RWPE2 (cell line): ENCODE results near the gene DIAPH2.
A peak's percentile ranks its signal among the peaks of the same experiment; 100 is the strongest.

Source experiments
- ATAC-seq: fragments of 200-7000 bp; cut with Tn5 transposase; 3 replicates; pipeline ENCODE4 v1.9.1; 2021; ENCODE audit warnings: low read depth
- DNase-seq: peaks from one replicate; pipeline ENCODE4 v3.0.0-alpha.2; 2020; ENCODE audit warnings: low spot score
- H3K27ac ChIP-seq: fragments of 450-650 bp; 2 replicates; pipeline ENCODE4 v1.5.1; 2017; ENCODE audit warnings: mild to moderate bottlenecking; ENCODE audit not compliant: poor library complexity, severe bottlenecking
- H3K27me3 ChIP-seq: fragments of 250-450 bp; sonication (Bioruptor Pico); 2 replicates; pipeline ENCODE4 v1.5.1; 2021; ENCODE audit warnings: mild to moderate bottlenecking, moderate library complexity; ENCODE audit not compliant: insufficient read depth, poor library complexity, severe bottlenecking
- H3K36me3 ChIP-seq: fragments of 250-450 bp; sonication (Bioruptor Pico); 2 replicates; pipeline ENCODE4 v1.5.1; 2020; ENCODE audit warnings: low read depth, mild to moderate bottlenecking, moderate library complexity
- H3K4me1 ChIP-seq: fragments of 250-450 bp; sonication (Bioruptor Pico); 2 replicates; pipeline ENCODE4 v1.5.1; 2021; ENCODE audit warnings: mild to moderate bottlenecking, moderate library complexity; ENCODE audit not compliant: insufficient read depth, poor library complexity, severe bottlenecking
- H3K4me3 ChIP-seq: fragments of 250-450 bp; sonication (Bioruptor Pico); 2 replicates; pipeline ENCODE4 v1.5.1; 2021; ENCODE audit warnings: mild to moderate bottlenecking, moderate library complexity; ENCODE audit not compliant: severe bottlenecking
- H3K9me3 ChIP-seq: fragments of 250-450 bp; sonication (Bioruptor Pico); 2 replicates; pipeline ENCODE4 v1.5.1; 2021; ENCODE audit warnings: mild to moderate bottlenecking, moderate library complexity; ENCODE audit not compliant: severe bottlenecking
- CTCF ChIP-seq: fragments of 450-650 bp; IDR thresholded peaks from one replicate; pipeline ENCODE4 v1.5.1; 2017; ENCODE audit warnings: mild to moderate bottlenecking, moderate library complexity; ENCODE audit not compliant: poor library complexity, severe bottlenecking

Gene DIAPH2

GRCh38 chrX:97609357-97609756 lies 924.7 kb downstream of the DIAPH2 start:
- Histone ChIP-seq H3K36me3 (no peaks in the 10 kb centered on the region), H3K4me3 (no peak overlapping the region), H3K9me3 (no peaks in the 10 kb centered on the region), H3K4me1 (no peaks in the 10 kb centered on the region), H3K27ac (no peak overlapping the region), H3K27me3 (no peaks in the 10 kb centered on the region)
- no peak for DNase-seq
- ATAC-seq = no peak
- no peak for TF ChIP-seq CTCF

GRCh38 chrX:97609938-97610337 lies 925.3 kb downstream of the DIAPH2 start:
- DNase-seq (no peak), ATAC-seq (no peak)
- H3K36me3 ChIP-seq = no peaks in the 10 kb centered on the region
- no peaks in the 10 kb centered on the region for H3K4me1 ChIP-seq
- H3K27ac ChIP-seq = no peak overlapping the region
- no peaks in the 10 kb centered on the region for H3K9me3 ChIP-seq
- no peak overlapping the region for H3K4me3 ChIP-seq
- no peaks in the 10 kb centered on the region for H3K27me3 ChIP-seq
- no peak for TF ChIP-seq CTCF

- Histone ChIP-seq H3K4me3 (no peak overlapping the region), H3K9me3 (no peaks in the 10 kb centered on the region), H3K36me3 (no peaks in the 10 kb centered on the region), H3K27ac (peak overlapping the region; percentile 47), H3K27me3 (no peaks in the 10 kb centered on the region), H3K4me1 (peaks cover 8% of the 10 kb centered on the region)
- peak; percentile 56 for DNase-seq
- no peak for TF ChIP-seq CTCF
- ATAC-seq = peak; percentile 99
These were observed 932.4 kb downstream of the DIAPH2 start for GRCh38 chrX:97616883-97617530.

GRCh38 chrX:97619499-97619898 lies 934.9 kb downstream of the DIAPH2 start:
- Histone ChIP-seq H3K9me3 (no peaks in the 10 kb centered on the region), H3K4me3 (no peak overlapping the region), H3K36me3 (no peaks in the 10 kb centered on the region), H3K27ac (no peak overlapping the region), H3K27me3 (no peaks in the 10 kb centered on the region), H3K4me1 (peaks cover 8% of the 10 kb centered on the region)
- ATAC-seq (no peak), DNase-seq (no peak)
- no peak for TF ChIP-seq CTCF

GRCh38 chrX:97622111-97622510 lies 937.5 kb downstream of the DIAPH2 start:
- no peak overlapping the region for H3K27ac ChIP-seq
- TF ChIP-seq CTCF = no peak
- DNase-seq (no peak), ATAC-seq (no peak)
- H3K4me3 ChIP-seq = no peak overlapping the region
- H3K36me3 ChIP-seq = no peaks in the 10 kb centered on the region
- no peaks in the 10 kb centered on the region for H3K9me3 ChIP-seq
- H3K27me3 ChIP-seq = no peaks in the 10 kb centered on the region
- H3K4me1 ChIP-seq = peaks cover 3% of the 10 kb centered on the region
